ENCODE results near the gene PKDCC. TPM values are rescaled to one million over a fixed set of nuclear protein-coding genes. Genes with fewer than 3 reads are reported as not detected.
A peak's percentile ranks its signal among the peaks of the same experiment; 100 is the strongest.

PKDCC gene
- total and polyA plus RNA-seq, 7 experiments from 2014 or later: not detected

- intact Hi-C loops (cut with micrococcal nuclease): no loop called here
- Histone ChIP-seq H3K36me3 (ENCODE audit: control insufficient read depth in 2 of 3, insufficient read depth in 3 of 3, low read length in 3 of 3) (no peaks in the 10 kb centered on the region), H3K27me3 (ENCODE audit: control insufficient read depth in 2 of 2, insufficient read depth in 2 of 2, low read length in 2 of 2) (no peaks in the 10 kb centered on the region), H3K27ac (ENCODE audit: low read depth, low read length) (no peak overlapping the region), H3K4me1 (ENCODE audit: control insufficient read depth in 2 of 2, insufficient read depth in 2 of 2, low read length in 2 of 2) (no peaks in the 10 kb centered on the region), H3K4me3 (ENCODE audit: low read length) (no peak overlapping the region), H3K9me3 (ENCODE audit: control insufficient read depth in 2 of 3, low read length in 3 of 3) (no peaks in the 10 kb centered on the region)
- no peak for ATAC-seq
- Mint-ChIP-seq H3K9me3 (no peaks in the 10 kb centered on the region), H3K4me3 (no peak overlapping the region), H3K36me3 (peaks cover 0 to 5% (median 0%) of the 10 kb centered on the region in 5 donors), H3K27ac (peak overlapping the region in 1 of 9 donors; percentile 10), H3K27me3 (peaks cover 4 to 22% (median 13%) of the 10 kb centered on the region in 5 donors), H3K4me1 (peaks cover 0 to 4% (median 0%) of the 10 kb centered on the region in 7 donors)
- POLR2A ChIA-PET: no interaction called here
- CTCF ChIA-PET: interaction anchor here (0.6 kb wide), 1 partner anchor 179 kb away, joined by 4 read pairs; no protein-coding TSS in a partner anchor
- no peak for DNase-seq
Observed at GRCh38 chr2:42036940-42037339, 10.9 kb upstream of the PKDCC start.

- H3K4me1 ChIP-seq (ENCODE audit: control insufficient read depth in 2 of 2, insufficient read depth in 2 of 2, low read length in 2 of 2): no peaks in the 10 kb centered on the region
- intact Hi-C loops (cut with micrococcal nuclease): no loop called here
- peaks cover 0 to 5% (median 0%) of the 10 kb centered on the region in 5 donors for H3K36me3 Mint-ChIP-seq
- ATAC-seq: no peak
- H3K36me3 ChIP-seq (ENCODE audit: control insufficient read depth in 2 of 3, insufficient read depth in 3 of 3, low read length in 3 of 3): no peaks in the 10 kb centered on the region
- no peaks in the 10 kb centered on the region for H3K27me3 ChIP-seq (ENCODE audit: control insufficient read depth in 2 of 2, insufficient read depth in 2 of 2, low read length in 2 of 2)
- H3K9me3 ChIP-seq (ENCODE audit: control insufficient read depth in 2 of 3, low read length in 3 of 3): no peaks in the 10 kb centered on the region
- peaks cover 26 to 54% (median 34%) of the 10 kb centered on the region in 5 donors for H3K27me3 Mint-ChIP-seq
- CTCF ChIA-PET: no interaction called here
- no peak overlapping the region for H3K4me3 Mint-ChIP-seq
- POLR2A ChIA-PET: no interaction called here
- no peak for DNase-seq
- no peaks in the 10 kb centered on the region for H3K9me3 Mint-ChIP-seq
- H3K4me3 ChIP-seq (ENCODE audit: low read length): no peak overlapping the region
- no peak overlapping the region for H3K27ac Mint-ChIP-seq
- H3K27ac ChIP-seq (ENCODE audit: low read depth, low read length): no peak overlapping the region
- H3K4me1 Mint-ChIP-seq: peaks cover 0 to 2% (median 0%) of the 10 kb centered on the region in 7 donors
Observed at GRCh38 chr2:42040643-42041278, 7.1 kb upstream of the PKDCC start.

- intact Hi-C loops (cut with micrococcal nuclease): no loop called here
- ChIA-PET CTCF (no interaction called here), POLR2A (no interaction called here)
- Histone ChIP-seq H3K36me3 (ENCODE audit: control insufficient read depth in 2 of 3, insufficient read depth in 3 of 3, low read length in 3 of 3) (no peaks in the 10 kb centered on the region), H3K27ac (ENCODE audit: low read depth, low read length) (no peak overlapping the region), H3K9me3 (ENCODE audit: control insufficient read depth in 2 of 3, low read length in 3 of 3) (no peaks in the 10 kb centered on the region), H3K4me3 (ENCODE audit: low read length) (no peak overlapping the region), H3K4me1 (ENCODE audit: control insufficient read depth in 2 of 2, insufficient read depth in 2 of 2, low read length in 2 of 2) (no peaks in the 10 kb centered on the region), H3K27me3 (ENCODE audit: control insufficient read depth in 2 of 2, insufficient read depth in 2 of 2, low read length in 2 of 2) (no peaks in the 10 kb centered on the region)
- DNase-seq (no peak), ATAC-seq (no peak)
- Mint-ChIP-seq H3K27me3 (peaks cover 29 to 61% (median 39%) of the 10 kb centered on the region in 5 donors), H3K9me3 (no peaks in the 10 kb centered on the region), H3K27ac (no peak overlapping the region), H3K4me3 (no peak overlapping the region), H3K36me3 (peaks cover 0 to 5% (median 0%) of the 10 kb centered on the region in 5 donors), H3K4me1 (peaks cover 0 to 7% (median 0%) of the 10 kb centered on the region in 7 donors)
Observed at GRCh38 chr2:42041377-42042127, 6.3 kb upstream of the PKDCC start.

GRCh38 chr2:42042631-42043355 is 5.0 kb upstream of the PKDCC start:
- Mint-ChIP-seq H3K27me3 (peaks cover 35 to 68% (median 45%) of the 10 kb centered on the region in 5 donors), H3K4me3 (no peak overlapping the region), H3K4me1 (peaks cover 0 to 12% (median 4%) of the 10 kb centered on the region in 7 donors), H3K27ac (no peak overlapping the region), H3K9me3 (peaks cover 0 to 3% (median 0%) of the 10 kb centered on the region in 11 donors), H3K36me3 (peaks cover 0 to 5% (median 0%) of the 10 kb centered on the region in 5 donors)
- Histone ChIP-seq H3K4me1 (ENCODE audit: control insufficient read depth in 2 of 2, insufficient read depth in 2 of 2, low read length in 2 of 2) (no peaks in the 10 kb centered on the region), H3K27ac (ENCODE audit: low read depth, low read length) (no peak overlapping the region), H3K36me3 (ENCODE audit: control insufficient read depth in 2 of 3, insufficient read depth in 3 of 3, low read length in 3 of 3) (no peaks in the 10 kb centered on the region), H3K27me3 (ENCODE audit: control insufficient read depth in 2 of 2, insufficient read depth in 2 of 2, low read length in 2 of 2) (no peaks in the 10 kb centered on the region), H3K9me3 (ENCODE audit: control insufficient read depth in 2 of 3, low read length in 3 of 3) (no peaks in the 10 kb centered on the region), H3K4me3 (ENCODE audit: low read length) (no peak overlapping the region)
- DNase-seq (no peak), ATAC-seq (no peak)
- intact Hi-C loops (cut with micrococcal nuclease): no loop called here
- ChIA-PET CTCF (interaction anchor here (0.7 kb wide), 1 partner anchor 21 kb away, joined by 3 read pairs; no protein-coding TSS in a partner anchor), POLR2A (no interaction called here)

GRCh38 chr2:42043789-42044394 is 3.9 kb upstream of the PKDCC start:
- peaks cover 38 to 65% (median 48%) of the 10 kb centered on the region in 5 donors for H3K27me3 Mint-ChIP-seq
- H3K27me3 ChIP-seq (ENCODE audit: control insufficient read depth in 2 of 2, insufficient read depth in 2 of 2, low read length in 2 of 2): no peaks in the 10 kb centered on the region
- no peaks in the 10 kb centered on the region for H3K36me3 ChIP-seq (ENCODE audit: control insufficient read depth in 2 of 3, insufficient read depth in 3 of 3, low read length in 3 of 3)
- CTCF ChIA-PET: interaction anchor here (0.6 to 0.7 kb wide), 3 partner anchors 37 to 173 kb away, joined by 3 to 5 read pairs (median 3); no protein-coding TSS in a partner anchor
- H3K27ac ChIP-seq (ENCODE audit: low read depth, low read length): no peak overlapping the region
- H3K9me3 Mint-ChIP-seq: peaks cover 0 to 3% (median 0%) of the 10 kb centered on the region in 11 donors
- H3K4me1 Mint-ChIP-seq: peaks cover 0 to 15% (median 4%) of the 10 kb centered on the region in 7 donors
- no peak overlapping the region for H3K4me3 ChIP-seq (ENCODE audit: low read length)
- intact Hi-C loops (cut with micrococcal nuclease): no loop called here
- no peaks in the 10 kb centered on the region for H3K9me3 ChIP-seq (ENCODE audit: control insufficient read depth in 2 of 3, low read length in 3 of 3)
- H3K4me1 ChIP-seq (ENCODE audit: control insufficient read depth in 2 of 2, insufficient read depth in 2 of 2, low read length in 2 of 2): no peaks in the 10 kb centered on the region
- DNase-seq (no peak), ATAC-seq (no peak)
- no peak overlapping the region for H3K27ac Mint-ChIP-seq
- H3K36me3 Mint-ChIP-seq: peaks cover 0 to 5% (median 0%) of the 10 kb centered on the region in 5 donors
- no peak overlapping the region for H3K4me3 Mint-ChIP-seq
- POLR2A ChIA-PET: no interaction called here

- Histone ChIP-seq H3K36me3 (ENCODE audit: control insufficient read depth in 2 of 3, insufficient read depth in 3 of 3, low read length in 3 of 3) (no peaks in the 10 kb centered on the region), H3K9me3 (ENCODE audit: control insufficient read depth in 2 of 3, low read length in 3 of 3) (no peaks in the 10 kb centered on the region), H3K27me3 (ENCODE audit: control insufficient read depth in 2 of 2, insufficient read depth in 2 of 2, low read length in 2 of 2) (peaks cover 0 to 3% of the 10 kb centered on the region in 2 donors), H3K4me1 (ENCODE audit: control insufficient read depth in 2 of 2, insufficient read depth in 2 of 2, low read length in 2 of 2) (no peaks in the 10 kb centered on the region), H3K4me3 (ENCODE audit: low read length) (no peak overlapping the region), H3K27ac (ENCODE audit: low read depth, low read length) (no peak overlapping the region)
- POLR2A ChIA-PET: no interaction called here
- Mint-ChIP-seq H3K9me3 (peaks cover 0 to 3% (median 0%) of the 10 kb centered on the region in 11 donors), H3K4me1 (peaks cover 0 to 17% (median 4%) of the 10 kb centered on the region in 7 donors), H3K4me3 (no peak overlapping the region), H3K27ac (no peak overlapping the region), H3K36me3 (peaks cover 0 to 5% (median 0%) of the 10 kb centered on the region in 5 donors), H3K27me3 (peaks cover 45 to 74% (median 54%) of the 10 kb centered on the region in 5 donors)
- CTCF ChIA-PET: no interaction called here
- ATAC-seq (no peak), DNase-seq (no peak)
- intact Hi-C loops (cut with micrococcal nuclease): no loop called here
Observed at GRCh38 chr2:42044939-42045338, 2.9 kb upstream of the PKDCC start.

All from naive thymus-derived CD4-positive, alpha-beta T cell (primary cell).